HG03575 (cell line): ENCODE results near the gene RBM25.
"Not testable (repeated sequence)": the region's sequence is repeated elsewhere in the genome, so short reads cannot be mapped to it uniquely, and the experiment has no call there.

ENCODE experiments used
- ATAC-seq: cut with Tn5 transposase; IDR thresholded peaks from one replicate; pipeline ENCODE4 v1.9.1; 2021; ENCODE audit not compliant: unreplicated experiment, insufficient number of reproducible peaks, low FRiP score; ENCODE audit errors: extremely low read depth

RBM25 gene

GRCh38 chr14:73058224-73058921 lies at the start of gene RBM25:
Gene RBM25, plus strand, starts transcription at chr14:73058534. Its CDS starts 13,108 bp downstream, at chr14:73071642.
- peak; percentile 86 for ATAC-seq

- not testable (repeated sequence) for ATAC-seq
Observed at GRCh38 chr14:73011189-73011588, 47.1 kb upstream of the RBM25 start.

- ATAC-seq = peak; percentile 59
Observed at GRCh38 chr14:73014105-73014504, 44.2 kb upstream of the RBM25 start.

- ATAC-seq = not testable (repeated sequence)
Observed at GRCh38 chr14:73015552-73015951, 42.8 kb upstream of the RBM25 start.

- not testable (repeated sequence) for ATAC-seq
Observed at GRCh38 chr14:73016011-73016410, 42.3 kb upstream of the RBM25 start.

- ATAC-seq = no peak
Observed at GRCh38 chr14:73022051-73022450, 36.3 kb upstream of the RBM25 start.

GRCh38 chr14:73025544-73025943 lies 32.8 kb upstream of the RBM25 start:
- ATAC-seq = no peak

- ATAC-seq = no peak
Observed at GRCh38 chr14:73026243-73026844, 32.0 kb upstream of the RBM25 start.

- peak; percentile 96 for ATAC-seq
Observed at GRCh38 chr14:73026845-73027542, 31.3 kb upstream of the RBM25 start, which contains the start of gene ZFYVE1. Gene ZFYVE1, minus strand, starts transcription at chr14:73027106. Its CDS starts 2,598 bp downstream, at chr14:73024508.

- ATAC-seq = no peak
Observed at GRCh38 chr14:73027546-73027945, 30.8 kb upstream of the RBM25 start.

- ATAC-seq = no peak
Observed at GRCh38 chr14:73027984-73028383, 30.4 kb upstream of the RBM25 start.

GRCh38 chr14:73036706-73037450 lies 21.5 kb upstream of the RBM25 start:
- not testable (repeated sequence) for ATAC-seq

- no peak for ATAC-seq
Observed at GRCh38 chr14:73047808-73048207, 10.5 kb upstream of the RBM25 start.

GRCh38 chr14:73049428-73049827 lies 8.9 kb upstream of the RBM25 start:
- no peak for ATAC-seq

GRCh38 chr14:73055251-73055650 lies 3.1 kb upstream of the RBM25 start:
- ATAC-seq = no peak

GRCh38 chr14:73057944-73058223 lies 450 bp upstream of the RBM25 start:
- no peak for ATAC-seq

GRCh38 chr14:73058922-73059673 lies 764 bp downstream of the RBM25 start:
- ATAC-seq = no peak

- ATAC-seq = no peak
Observed at GRCh38 chr14:73069585-73069984, 11.3 kb downstream of the RBM25 start.

- no peak for ATAC-seq
Observed at GRCh38 chr14:73091044-73091443, 32.7 kb downstream of the RBM25 start.
